HPDE6-E6E7 (cell line): ENCODE measurements around the gene PHF19.

Source experiments
- DNase-seq: peaks from one replicate; pipeline ENCODE4 v3.0.0; 2011; ENCODE audit warnings: missing footprints; ENCODE audit errors: extremely low spot score

The PHF19 gene

DNA sequence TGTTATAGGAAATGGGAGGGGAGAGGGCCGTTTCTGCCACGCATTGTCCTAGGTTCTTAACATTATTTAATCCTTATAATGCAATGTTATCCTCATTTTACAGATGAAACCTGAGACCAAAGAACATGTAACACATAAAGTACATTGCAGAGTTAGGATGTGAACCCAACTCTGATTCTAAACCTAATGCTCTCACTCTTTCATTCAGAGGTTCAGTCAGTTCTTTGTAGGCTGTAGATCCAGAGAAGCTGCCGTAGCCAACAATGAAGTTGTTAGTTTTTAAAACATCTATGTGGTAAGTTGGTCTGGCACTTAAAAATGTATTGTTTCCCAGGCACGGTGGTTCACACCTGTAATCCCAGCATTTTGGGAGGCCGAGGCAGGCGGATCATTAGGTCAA is 23.8 kb downstream of the PHF19 start:
- no peak for DNase-seq

DNA sequence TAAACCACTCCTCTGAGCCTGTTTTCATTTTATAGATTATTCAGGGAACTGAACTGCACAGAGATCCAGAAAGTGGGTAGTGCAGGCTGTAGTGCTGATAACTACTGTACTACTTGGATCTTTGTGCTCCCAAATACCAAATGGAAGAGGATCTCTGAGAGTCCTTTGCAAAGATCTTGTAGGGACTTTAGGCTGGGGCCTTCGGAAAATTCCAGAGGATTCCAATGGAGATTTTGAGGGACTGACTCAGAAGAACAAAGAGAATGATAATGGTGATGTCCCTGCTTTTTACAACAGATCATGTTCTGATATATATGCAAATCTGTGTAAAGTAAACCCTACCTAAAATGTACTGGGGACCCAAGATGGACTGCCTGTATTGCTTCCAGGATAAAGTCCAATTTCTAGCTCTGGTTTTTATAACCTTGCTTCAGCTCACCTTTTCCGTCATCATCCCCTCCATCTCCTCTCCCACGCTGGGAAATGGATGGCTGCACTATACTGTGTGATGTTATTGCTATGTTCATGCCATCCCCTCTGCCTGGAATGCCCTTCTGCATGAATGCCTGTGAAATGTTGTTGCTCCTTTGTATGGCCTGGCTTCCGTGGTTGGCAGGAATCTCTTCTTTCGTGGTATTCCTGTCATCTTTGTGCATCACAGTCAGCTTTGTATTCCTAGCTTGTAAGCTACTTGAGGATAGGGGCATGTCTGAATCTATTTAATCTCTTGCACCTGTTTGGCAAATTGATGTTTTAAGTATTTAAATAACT is 24.6 kb downstream of the PHF19 start:
- DNase-seq: no peak

DNA sequence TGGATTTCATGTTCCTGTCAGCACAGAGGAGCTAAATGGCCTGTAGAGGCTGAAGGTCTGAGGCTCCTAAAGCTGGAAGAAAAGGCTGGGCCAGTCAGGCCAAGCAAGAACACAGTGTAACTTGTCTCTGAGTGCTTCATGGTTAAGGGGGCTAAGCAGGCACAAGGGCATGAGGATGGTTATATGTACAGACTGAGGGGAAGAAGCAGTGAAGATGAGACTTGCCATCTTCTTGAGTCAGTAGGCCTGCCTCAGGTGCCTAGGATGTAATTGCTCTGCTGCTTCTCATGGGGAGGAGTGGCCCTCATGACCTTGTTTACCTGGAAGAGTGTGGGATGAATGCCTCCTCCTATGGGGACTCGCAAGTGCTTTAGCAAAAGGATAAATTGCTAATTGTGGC is 25.5 kb downstream of the PHF19 start:
- DNase-seq: no peak

DNA sequence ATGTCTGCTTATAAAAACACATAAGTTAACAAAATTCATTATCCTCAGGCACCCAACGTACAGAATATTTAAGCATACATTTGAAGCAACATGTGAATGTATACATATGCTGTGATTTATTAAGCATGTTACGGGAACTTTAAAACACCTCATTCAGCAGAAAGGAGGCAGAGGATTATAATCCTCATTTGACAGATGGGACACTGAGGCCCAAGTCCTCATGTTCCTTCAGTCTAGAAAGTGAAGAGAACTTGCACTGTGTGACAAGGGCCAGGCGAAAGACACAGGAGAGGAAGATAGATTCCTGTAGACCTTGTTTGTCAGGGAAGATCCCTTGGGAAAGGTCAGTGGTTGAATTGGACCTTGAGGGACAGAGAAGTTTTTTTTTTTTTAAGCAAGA is 26.7 kb downstream of the PHF19 start:
- no peak for DNase-seq

DNA sequence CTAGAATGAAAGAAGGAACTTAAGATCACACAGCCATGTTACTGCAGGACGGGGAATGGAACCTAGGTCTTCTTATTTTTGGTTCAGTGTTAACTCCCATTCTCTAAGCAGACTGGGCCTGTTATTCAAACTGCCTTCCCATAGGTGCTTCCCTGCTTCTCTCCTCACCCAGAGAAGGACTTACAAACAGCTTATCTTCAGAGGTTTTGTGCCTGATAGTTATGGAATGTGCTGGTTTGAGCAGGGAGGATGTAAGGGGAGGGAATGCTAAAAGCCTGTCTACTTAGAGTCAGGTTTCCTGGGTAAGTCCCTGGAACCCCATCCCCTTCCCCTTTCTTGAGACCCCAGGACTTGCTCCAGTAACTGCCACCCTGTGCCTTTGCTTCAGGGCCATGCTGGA is 30.1 kb downstream of the PHF19 start:
- DNase-seq: no peak

DNA sequence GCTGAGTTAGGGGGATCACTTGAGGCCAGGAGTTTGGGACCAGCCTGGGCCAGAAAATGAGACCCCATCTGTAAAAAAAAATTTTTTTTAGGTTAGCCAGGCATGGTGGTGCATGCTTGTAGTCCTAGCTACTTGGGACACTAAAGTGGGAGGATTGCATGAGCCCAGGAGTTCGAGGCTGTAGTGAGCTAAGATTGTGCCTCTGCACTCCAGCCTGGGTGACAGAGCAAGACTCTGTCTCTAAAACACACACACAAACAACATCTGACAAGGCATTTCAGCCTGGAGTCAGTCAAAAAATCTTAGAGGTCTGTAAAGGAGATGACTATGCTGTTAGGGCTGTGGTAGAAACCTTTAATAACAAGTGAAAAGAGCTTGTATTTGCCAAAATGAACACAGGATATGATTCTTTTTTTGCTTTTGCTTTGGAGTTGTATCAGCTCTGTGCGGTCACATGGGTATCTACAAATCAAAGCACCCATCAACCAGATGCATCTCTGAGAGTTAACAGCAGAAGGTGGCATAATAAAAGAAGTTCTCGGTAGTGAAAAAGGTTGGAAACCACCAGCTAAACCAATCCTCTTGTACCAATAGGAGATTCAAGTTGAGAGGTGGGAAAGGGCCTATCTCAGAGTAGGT is 30.6 kb downstream of the PHF19 start:
- DNase-seq: no peak

DNA sequence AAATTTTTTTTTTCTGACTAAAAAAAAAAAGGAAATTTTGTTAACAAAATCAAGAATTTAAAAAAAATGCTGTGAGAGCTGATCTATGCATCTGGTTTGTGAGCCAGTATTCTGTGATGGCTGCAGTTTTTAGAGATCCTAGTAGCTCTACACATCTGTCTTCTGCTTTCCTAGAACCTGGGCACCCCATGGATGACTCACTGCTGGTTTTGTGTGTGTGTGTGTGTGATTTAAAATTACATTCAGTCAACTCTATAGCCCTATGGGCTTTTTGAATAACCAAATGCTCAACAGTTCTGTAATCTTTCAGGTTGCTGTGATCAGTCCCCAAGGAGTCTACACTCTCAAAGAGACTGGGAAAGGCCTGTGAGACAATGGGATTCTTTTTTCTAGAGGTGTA is 31.7 kb downstream of the PHF19 start:
- DNase-seq: no peak

DNA sequence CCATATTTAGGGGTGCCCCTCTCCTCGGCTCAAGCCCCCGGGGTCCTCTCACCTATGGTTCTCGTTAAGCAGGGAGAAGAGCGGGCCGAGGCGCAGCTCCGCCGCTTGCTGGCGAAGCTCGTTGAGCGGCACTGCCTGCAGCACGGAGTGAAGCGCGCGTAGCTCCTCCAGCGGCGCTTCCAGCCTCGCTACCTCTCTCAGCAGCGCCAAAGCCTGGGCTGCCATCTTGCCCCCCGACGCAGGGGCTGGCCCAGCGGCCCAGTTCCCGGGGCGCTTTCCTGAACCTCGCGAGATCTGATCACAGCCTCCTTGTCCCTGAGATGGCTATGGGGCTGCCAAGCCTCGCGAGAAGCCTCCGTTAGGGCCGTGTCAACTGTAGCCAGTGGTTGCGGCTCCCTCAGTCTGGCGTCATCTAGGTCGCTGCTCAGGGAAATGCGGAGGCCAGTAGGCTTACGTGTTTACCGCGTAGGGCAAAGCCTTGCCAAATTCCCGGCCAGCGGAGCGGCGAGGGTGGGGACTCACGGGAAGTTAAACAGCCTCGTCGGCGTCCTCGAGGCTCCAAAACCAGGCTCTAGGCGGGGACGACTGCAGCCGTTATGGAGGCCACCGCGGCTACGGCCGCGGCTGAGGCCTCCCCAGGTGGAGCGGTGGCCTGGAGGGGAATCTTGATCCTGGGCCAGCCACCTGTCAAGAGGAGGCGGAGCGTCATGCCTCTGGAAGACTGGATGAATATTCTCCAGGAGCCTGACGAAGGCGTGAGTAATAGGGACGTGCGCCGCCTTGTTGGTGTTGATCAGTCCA is 34.1 kb downstream of the PHF19 start, which contains the start of gene PSMD5:
Gene PSMD5, minus strand, starts transcription at position 238 of the 801 bp plus-strand sequence. Its CDS starts 13 bp downstream, at position 225.
- DNase-seq: peak; percentile 99

DNA sequence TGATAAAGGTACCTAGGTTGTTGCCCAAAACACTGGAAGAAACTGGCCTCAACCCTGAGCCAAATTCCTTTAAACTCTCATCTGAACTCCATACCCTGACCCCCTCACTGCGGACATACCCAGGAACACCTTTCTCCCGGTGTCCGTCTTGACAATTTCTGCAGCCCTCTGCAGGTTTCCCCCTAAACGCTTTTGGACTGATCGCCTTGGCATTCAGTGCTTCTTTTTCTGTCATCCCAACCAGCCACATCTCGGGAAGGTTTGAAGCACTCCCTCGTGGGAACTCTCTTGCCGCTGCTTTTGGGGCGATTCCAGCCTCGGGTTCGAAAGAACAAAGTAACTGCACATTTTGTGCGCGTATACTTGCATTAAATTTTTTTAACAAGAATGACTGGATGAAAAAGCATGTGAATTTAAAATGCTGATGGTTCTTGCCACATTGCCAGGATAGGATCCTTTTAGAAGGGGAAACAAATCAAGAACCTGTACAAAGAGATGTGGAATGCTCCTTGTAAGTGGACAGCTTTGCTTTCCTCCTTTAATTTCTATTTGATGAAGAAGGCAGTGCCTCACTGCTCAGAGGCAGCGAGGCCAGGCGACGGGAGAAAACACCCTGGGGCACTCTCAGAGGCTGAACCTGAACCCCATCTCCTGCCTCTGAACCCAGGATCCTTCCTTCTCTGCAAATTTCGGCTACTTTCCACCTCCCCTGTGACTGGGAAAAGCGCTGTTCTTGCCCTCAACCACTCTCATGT is 34.9 kb downstream of the PHF19 start:
- DNase-seq: peak; percentile 14

DNA sequence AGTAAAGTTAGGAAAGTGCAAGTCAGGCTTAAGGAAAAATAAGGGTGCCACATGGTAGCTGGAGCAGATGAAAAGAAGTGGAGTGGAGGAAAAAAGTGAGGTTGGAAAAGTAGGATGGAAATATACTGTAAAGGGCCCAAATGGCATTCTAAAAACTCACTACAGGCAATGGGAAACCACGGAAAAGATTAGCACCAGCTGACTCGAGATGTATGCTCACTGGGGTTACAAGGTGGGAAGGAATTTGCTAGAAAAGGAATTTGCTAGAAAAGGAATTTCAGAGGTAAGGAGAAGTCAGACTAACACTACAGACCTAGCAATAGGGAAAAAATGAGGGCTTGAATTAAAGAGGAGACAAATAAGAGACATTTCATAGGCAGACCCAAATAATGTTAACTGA is 37.8 kb downstream of the PHF19 start:
- DNase-seq: no peak

DNA sequence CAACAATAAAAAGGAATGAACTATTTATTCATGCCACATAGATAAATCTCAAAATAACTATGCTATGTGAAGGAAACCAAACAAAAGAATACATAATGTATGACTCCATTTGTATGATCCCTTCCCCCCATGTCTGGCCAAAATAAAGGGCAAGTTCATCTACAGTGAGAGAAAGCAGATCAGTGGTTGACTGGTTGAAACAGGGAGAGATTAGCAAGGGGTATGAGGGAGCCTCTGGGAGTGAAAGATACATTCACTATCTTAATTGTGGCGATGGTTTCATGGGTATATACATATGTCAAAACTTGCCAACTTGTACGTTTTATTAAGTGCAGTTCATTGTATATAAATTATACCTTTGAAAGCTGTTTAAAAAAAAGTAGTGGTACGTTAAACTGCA is 39.1 kb downstream of the PHF19 start:
- DNase-seq: no peak

DNA sequence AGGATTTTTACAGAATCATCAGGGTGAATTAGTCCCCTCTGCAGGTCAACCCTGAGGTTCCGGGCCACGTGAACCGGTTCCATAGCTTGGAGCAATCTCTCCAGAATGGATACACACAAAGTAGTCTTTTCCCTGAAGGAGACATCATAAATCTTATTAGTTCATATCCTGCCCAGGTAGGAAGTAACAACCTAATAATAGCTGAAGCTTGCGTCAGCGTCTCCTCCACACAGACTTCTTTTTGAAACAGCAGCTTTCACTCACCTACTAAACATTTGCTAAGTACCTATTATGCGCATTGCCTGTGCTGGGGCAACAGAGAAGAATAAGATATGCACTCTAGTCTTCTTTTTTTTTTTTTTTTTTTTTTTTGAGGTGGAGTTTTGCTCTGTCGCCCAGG is 43.7 kb downstream of the PHF19 start:
- no peak for DNase-seq

DNA sequence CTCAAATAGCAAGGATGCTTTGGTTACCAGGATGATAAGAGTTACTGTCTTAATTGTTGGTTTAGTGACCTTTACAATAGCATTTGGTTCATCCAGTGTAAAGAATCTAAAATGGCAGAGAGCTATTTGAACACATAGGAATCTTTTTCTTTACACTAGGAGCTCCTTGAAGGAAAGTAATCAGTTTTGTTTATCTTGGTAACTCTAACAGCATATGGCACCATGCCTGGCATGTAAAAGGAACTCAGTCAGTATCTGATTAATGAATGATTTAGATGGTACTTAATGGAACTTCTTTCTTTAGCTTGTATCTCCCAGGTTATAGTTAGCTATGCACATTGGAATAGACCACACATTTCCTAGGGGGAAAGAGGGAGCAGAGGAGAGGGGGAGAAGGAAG is 44.2 kb downstream of the PHF19 start:
- no peak for DNase-seq

DNA sequence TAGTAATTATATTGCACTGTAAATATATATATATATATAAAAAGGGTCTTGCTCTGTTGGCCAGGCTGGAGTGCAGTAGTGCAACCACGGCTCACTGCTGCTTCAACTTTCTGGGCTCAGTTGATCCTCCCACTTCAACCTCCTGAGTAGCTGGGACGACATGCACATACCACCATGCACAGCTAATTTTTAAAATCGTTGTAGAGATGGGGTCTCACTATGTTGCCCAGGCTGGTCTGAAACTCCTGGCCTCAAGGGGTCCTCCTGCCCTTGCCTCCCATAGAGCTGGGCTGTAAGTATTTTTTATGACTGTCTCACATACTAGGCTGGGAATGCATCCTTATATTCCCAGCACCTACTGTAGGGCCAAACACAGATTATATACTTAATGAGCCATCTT is 46.1 kb downstream of the PHF19 start:
- no peak for DNase-seq

DNA sequence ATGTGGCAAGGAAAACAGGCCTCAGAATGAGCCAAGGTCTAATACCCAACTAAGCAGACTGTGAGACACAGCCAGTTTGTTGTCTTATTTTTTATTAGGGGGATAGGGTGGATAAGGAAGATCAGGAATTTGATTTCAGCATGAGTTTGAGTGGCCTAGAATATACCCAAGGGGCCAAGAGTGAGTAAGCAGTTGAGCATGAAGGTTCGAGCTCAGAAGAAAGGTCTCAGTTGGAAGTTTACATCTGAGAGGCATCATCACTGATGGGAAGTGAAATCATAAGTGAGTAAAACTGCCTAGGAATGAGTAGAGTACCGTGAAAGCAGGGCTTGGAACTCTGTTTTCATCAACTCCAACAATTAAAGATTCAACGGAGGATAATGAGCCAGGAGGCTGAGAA is 46.8 kb downstream of the PHF19 start:
- DNase-seq: no peak

DNA sequence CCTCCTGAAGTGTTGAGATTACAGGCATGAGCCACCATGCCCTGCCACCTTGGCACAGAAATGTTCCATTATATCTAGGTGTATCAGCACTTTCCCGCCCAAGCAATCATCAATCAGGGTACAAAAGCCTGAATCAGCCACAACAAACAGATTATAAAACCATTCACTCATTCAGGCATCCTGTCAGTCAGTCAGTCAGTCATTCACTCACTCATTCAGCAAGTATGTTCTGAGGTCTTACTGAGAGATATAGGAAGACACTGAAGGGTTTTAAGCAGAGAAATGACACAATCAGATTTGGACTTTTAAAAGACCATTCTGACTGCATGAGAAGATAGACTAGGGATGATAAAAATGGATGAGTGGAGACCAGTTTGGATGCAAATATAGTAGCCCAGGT is 47.3 kb downstream of the PHF19 start:
- no peak for DNase-seq

DNA sequence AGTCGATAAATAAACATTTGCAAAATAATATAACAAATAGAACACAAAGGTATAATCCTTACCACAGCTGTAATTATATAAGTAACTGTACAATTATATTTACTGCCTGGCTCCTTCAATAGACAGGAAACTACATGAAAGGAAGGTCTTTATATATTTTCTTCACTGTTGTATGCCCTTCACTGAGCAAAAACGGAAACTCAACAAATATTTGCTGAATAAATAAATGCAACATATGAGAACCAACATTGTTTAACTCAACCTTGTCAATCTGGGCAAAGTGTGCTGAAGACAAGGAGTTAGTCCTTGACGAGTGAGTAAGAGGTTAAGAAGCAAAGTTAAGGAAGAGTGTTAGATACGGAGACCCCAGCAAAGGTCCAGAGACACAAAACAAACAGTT is 56.9 kb downstream of the PHF19 start:
- DNase-seq: no peak

DNA sequence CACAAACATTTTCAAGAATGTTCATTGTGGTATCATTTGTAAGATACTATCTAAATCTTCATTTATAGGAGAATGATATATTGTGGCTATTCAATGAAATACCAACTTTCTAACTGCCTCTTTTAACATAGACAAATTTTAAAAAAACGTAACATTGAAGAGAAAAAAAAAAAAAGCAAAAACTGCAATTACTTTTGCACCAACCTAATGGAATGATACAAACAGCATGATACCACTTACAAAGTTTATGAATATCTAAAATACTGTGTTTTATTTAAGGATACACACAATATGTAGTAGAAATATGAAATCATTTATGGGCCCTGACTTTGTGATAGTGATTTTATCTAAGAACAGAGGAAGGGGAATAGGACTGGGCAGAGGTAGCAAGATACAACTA is 58.4 kb downstream of the PHF19 start:
- no peak for DNase-seq

DNA sequence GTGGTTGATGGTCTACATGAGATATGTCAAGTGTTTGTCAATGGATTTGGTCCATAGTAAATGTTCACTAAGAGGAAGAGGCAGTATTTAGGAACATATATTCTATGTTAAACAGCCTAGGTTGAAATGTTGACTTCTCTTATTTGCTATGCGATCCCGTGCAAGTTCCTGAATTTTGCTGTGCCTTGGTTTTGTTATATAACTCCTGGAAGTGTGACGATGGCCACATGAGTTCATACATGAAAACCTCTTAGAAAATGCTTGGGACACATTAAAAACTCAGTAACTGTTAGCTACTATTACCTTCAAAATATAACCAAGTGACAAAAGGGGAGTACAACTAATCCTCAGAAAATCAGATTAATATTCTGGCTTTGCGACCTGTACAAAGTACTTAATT is 61.9 kb downstream of the PHF19 start:
- DNase-seq: no peak

DNA sequence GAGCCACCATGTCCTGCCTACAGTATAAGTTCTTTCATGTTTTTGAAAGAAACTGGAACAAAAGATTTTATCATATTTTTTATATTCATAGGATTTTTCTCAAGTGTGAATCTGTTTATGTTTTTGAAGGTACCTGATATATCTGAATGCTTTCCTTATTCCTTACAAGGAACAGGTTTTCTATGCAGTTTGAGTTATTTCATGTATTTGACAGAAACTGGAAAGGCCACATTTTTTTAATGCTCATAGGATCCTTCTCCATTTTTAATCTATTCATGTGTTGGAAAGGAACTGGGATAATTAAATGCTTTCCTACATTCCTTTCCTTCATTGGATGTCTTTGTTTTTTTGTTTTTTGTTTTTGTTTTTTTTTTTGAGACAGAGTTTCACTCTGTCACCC is 68.1 kb downstream of the PHF19 start:
- no peak for DNase-seq

DNA sequence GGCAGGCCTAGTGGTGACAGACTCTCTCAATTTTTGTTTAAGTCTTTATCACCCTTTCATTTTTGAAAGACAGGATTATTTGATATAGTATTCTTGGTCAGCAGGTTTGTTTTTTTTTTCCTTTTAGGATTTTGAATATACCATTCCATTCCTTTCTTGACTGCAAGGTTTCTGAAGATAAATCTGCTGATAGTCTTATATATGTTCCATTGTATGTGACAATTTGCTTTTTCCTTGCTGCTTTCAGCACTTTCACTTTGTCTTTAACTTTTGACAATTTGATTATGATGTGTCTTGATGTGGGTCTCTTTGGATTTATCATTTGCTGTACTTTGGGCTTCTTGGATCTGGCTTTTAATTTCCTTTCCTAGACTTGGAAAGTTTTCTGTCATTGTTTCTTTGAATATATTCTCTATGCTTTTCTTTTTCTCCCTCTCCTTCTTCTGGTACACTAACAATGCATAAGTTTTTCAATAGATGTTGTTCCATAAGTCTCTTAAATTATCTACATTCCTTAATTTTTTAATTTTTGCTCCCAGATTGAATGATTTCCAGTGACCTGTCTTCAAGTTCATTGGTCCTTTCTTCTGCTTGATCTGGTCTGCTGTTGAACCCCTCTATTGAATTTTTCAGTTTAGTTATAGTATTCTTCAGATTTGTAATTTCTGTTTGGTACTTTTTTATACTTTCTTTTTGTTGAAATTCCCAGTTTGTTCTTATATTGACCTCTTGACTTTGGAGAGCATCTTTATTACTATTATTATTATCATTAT is 69.2 kb downstream of the PHF19 start:
- DNase-seq: no peak
